SU-DHL-6 (cell line): Measurements from ENCODE around the gene FAM177B.

ENCODE experiments used
- CTCF ChIP-seq: fragments of 200-600 bp; sonication (generic); IDR thresholded peaks from one replicate; pipeline ENCODE4 v1.5.1; 2017; ENCODE audit warnings: antibody characterized with exemption, mild to moderate bottlenecking, low read length, moderate library complexity; ENCODE audit not compliant: insufficient read depth, poor library complexity, severe bottlenecking
- EZH2phosphoT487 ChIP-seq: fragments of 200-600 bp; sonication (generic), shearing (Covaris generic); conservative IDR thresholded peaks from 2 replicates; pipeline ENCODE4 v1.6.1; 2018; ENCODE audit warnings: mild to moderate bottlenecking, antibody characterized with exemption, low read length, moderate library complexity, mixed read lengths

- TF ChIP-seq CTCF (no peak), EZH2phosphoT487 (no peak)
Measured at GRCh38 chr1:222791006-222791710, 54.2 kb downstream of the FAM177B start.
